ENCODE measurements around the gene HLF. TPM values are rescaled to one million over a fixed set of nuclear protein-coding genes. Genes with fewer than 3 reads are reported as not detected.

HLF gene
- total and polyA plus RNA-seq, 2 of the 4 experiments (the other 2 are of a cell fraction): 0.18 TPM; not detected in 1

DNA sequence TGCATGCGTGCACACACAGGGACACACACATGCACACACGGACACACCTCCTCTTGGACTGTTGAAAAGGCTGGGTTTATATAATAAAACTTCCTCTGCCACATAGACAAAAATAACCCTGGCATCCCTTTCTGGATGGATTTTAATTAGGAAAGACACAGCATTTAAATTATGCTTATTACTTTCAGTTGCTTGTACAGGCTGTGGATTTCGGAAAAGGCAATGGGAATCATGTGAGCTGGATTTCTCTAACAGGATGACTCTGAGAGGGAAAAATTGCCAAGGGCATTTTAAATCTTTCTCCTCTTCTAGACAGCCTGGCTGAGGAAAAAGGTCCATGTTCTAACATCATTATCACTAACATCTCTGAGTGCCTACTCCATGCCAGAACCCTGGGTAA, 75.9 kb downstream of the HLF start:
- H3K27ac ChIP-seq (ENCODE audit: insufficient read depth, low read length): no peak overlapping the region

More for the DNA sequence above, 75.9 kb downstream of the HLF start:
- H3K9me1 ChIP-seq (ENCODE audit: insufficient read depth, low read length): no peaks in the 10 kb centered on the region
- no peak for DNase-seq
- no peak overlapping the region for H3K56ac ChIP-seq (ENCODE audit: extremely low read depth, insufficient read depth, low read length)
- H4K20me1 ChIP-seq (ENCODE audit: insufficient read depth, low read length): no peaks in the 10 kb centered on the region
- H3K18ac ChIP-seq (ENCODE audit: low read depth, low read length): no peak overlapping the region
- H2AK9ac ChIP-seq (replicated peaks; ENCODE audit: low read depth, low read length, poor library complexity): no peak overlapping the region
- no peak overlapping the region for H2BK5ac ChIP-seq (ENCODE audit: low read depth, low read length, poor library complexity, severe bottlenecking)
- H4K5ac ChIP-seq (ENCODE audit: low read depth, low read length): no peak overlapping the region
- no peaks in the 10 kb centered on the region for H3K9me3 ChIP-seq (ENCODE audit: control insufficient read depth, insufficient read depth, low read length)
- H2AFZ ChIP-seq (replicated peaks; ENCODE audit: low read length, poor library complexity): no peak overlapping the region
- H3K4me3 ChIP-seq (ENCODE audit: insufficient read depth, low read depth, low read length): no peak overlapping the region
- CTCF ChIA-PET: no interaction called here
- BruUV-seq (replicated peaks): no TSS peak
- no peak overlapping the region for H4K91ac ChIP-seq (ENCODE audit: insufficient read depth, low read depth, low read length)
- H2BK20ac ChIP-seq (ENCODE audit: low read depth, low read length): no peak overlapping the region
- no CpG with 5 or more reads among the region's 3 CpGs for WGBS, 2 experiments (ENCODE audit: extremely low coverage in 2 of 2, insufficient read length in 1 of 2)
- no peak overlapping the region for H3K9ac ChIP-seq (ENCODE audit: low read depth, low read length)
- H3K4ac ChIP-seq (ENCODE audit: low read depth, low read length): no peak overlapping the region
- no peak overlapping the region for H2AK5ac ChIP-seq (ENCODE audit: low read depth, low read length)
- H2BK15ac ChIP-seq (ENCODE audit: low read depth, low read length): no peak overlapping the region
- no peak overlapping the region for H3K23ac ChIP-seq (ENCODE audit: low read depth, low read length)
- no peak overlapping the region for H4K8ac ChIP-seq (ENCODE audit: low read depth in 2 of 2, low read length in 2 of 2)
- no peak overlapping the region for H3K14ac ChIP-seq (replicated peaks; ENCODE audit: low read depth, low read length)
- no peak overlapping the region for H3K4me2 ChIP-seq (ENCODE audit: low read depth, low read length)
- in situ Hi-C loops (cut with MboI; ENCODE audit: low sequenced_read_pairs) (no loop called here), dilution Hi-C loops (cut with HindIII; ENCODE audit: low sequenced_read_pairs, unreplicated experiment) (no loop called here), intact Hi-C loops (cut with micrococcal nuclease) (no loop called here)
- H3K4me1 ChIP-seq (ENCODE audit: control insufficient read depth, insufficient read depth, low read length): no peaks in the 10 kb centered on the region
- no peaks in the 10 kb centered on the region for H3K79me1 ChIP-seq (ENCODE audit: low read depth in 1 of 2, low read length in 2 of 2)
- no peak for ATAC-seq (ENCODE audit: low read depth)
- H3K27me3 ChIP-seq (ENCODE audit: control insufficient read depth, insufficient read depth, low read length): peaks cover 10% of the 10 kb centered on the region
- no peaks in the 10 kb centered on the region for H3K36me3 ChIP-seq (ENCODE audit: control insufficient read depth, insufficient read depth, low read length)
- POLR2A ChIA-PET (ENCODE audit: unreplicated experiment): no interaction called here
- no peak overlapping the region for H2BK120ac ChIP-seq (ENCODE audit: low read depth, low read length)
- TF ChIP-seq RCOR1 (IDR thresholded peaks at IDR 0.05; ENCODE audit: insufficient replicate concordance, low read length) (no peak), ELK1 (IDR thresholded peaks at IDR 0.05; ENCODE audit: borderline replicate concordance, low read depth, low read length) (no peak), CEBPB (IDR thresholded peaks at IDR 0.05; ENCODE audit: low read depth, low read length) (no peak), MXI1 (IDR thresholded peaks at IDR 0.05; ENCODE audit: borderline replicate concordance, low read depth, low read length) (no peak), MAZ (IDR thresholded peaks at IDR 0.05; ENCODE audit: borderline replicate concordance, low read depth, low read length) (no peak), RFX5 (IDR thresholded peaks at IDR 0.05; ENCODE audit: low read depth, low read length) (no peak), FOS (IDR thresholded peaks at IDR 0.05; ENCODE audit: low read depth, low read length) (no peak)
- TF ChIP-seq, protein P1, sequence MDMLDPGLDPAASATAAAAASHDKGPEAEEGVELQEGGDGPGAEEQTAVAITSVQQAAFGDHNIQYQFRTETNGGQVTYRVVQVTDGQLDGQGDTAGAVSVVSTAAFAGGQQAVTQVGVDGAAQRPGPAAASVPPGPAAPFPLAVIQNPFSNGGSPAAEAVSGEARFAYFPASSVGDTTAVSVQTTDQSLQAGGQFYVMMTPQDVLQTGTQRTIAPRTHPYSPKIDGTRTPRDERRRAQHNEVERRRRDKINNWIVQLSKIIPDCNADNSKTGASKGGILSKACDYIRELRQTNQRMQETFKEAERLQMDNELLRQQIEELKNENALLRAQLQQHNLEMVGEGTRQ (IDR thresholded peaks at IDR 0.05; ENCODE audit: low read depth, low read length): no peak
- TF ChIP-seq, protein P2, sequence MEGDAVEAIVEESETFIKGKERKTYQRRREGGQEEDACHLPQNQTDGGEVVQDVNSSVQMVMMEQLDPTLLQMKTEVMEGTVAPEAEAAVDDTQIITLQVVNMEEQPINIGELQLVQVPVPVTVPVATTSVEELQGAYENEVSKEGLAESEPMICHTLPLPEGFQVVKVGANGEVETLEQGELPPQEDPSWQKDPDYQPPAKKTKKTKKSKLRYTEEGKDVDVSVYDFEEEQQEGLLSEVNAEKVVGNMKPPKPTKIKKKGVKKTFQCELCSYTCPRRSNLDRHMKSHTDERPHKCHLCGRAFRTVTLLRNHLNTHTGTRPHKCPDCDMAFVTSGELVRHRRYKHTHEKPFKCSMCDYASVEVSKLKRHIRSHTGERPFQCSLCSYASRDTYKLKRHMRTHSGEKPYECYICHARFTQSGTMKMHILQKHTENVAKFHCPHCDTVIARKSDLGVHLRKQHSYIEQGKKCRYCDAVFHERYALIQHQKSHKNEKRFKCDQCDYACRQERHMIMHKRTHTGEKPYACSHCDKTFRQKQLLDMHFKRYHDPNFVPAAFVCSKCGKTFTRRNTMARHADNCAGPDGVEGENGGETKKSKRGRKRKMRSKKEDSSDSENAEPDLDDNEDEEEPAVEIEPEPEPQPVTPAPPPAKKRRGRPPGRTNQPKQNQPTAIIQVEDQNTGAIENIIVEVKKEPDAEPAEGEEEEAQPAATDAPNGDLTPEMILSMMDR (conservative IDR thresholded peaks at IDR 0.05; ENCODE audit: low read depth, low read length): no peak

All from IMR-90 (cell line).